ENCODE measurements around the gene SYMPK.

The SYMPK gene

GRCh38 chr19:45824531-45825262 is 38.2 kb downstream of the SYMPK start:
- DNase-seq = peak; percentile 35

DNA sequence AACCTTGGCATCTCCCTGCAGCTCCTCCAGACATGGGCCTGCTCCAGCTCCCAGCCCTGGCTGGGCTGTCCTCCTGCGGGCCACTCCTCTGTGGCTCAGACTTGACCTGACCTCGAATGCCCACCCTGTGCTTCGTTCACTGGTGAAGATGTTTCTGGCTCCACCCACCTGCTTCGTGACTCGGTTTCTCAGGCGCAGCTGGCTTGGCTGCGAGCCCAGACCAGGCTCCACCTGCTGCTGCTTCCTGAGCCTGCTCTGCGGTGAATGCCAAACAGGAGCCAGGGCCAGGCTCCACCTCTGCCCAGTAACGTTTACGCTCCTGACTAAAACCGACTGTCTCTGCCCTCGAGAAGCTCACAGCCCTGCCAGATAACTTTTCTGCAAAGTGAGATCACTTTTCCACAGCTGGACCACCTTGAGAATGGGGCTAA is 38.9 kb downstream of the SYMPK start:
- DNase-seq = peak; percentile 34

- DNase-seq = no peak
Measured at GRCh38 chr19:45823182-45823581, 39.8 kb downstream of the SYMPK start.

DNA sequence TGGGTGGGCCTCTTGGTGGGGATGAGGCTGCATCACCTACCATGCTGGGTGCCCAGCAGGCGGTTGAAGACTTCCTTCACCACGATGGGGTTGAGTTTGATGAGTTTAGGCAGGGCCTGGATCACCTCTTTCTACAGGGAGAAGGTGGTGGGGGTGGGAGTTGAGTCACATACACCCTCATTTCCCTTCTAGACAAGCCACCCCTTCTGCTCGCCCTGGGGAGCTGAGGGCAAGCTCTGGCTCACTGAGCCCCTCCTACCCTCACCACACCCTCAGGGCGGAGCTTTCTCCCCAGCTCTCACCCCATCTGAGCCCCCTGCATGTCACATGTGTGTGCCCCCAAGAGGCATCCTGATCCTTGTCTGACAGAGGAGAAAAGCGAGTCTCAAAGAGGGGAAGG is 40.2 kb downstream of the SYMPK start:
- DNase-seq = no peak

GRCh38 chr19:45821570-45821969 is 41.4 kb downstream of the SYMPK start:
- no peak for DNase-seq

DNA sequence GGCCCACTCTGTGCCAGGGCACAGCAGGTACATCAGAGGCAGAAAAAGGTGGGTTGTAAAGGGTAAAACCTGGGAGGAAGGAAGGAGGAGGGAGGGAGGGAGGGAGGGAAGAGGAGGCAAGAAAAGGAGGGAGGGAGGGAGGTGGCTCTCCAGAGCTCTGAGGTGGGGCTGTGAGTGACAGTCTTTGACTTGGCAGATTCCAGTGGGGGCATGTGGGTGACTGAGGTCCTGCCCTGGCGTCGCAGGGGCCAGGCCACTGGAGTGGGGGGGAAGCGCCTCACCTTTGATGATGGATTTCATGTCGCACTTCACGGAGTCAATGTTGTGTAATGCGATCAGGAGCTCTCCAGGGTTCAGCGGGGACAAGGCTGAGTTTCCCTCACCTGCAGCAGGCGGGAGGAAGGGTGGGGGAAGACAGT is 41.8 kb downstream of the SYMPK start:
- no peak for DNase-seq

DNA sequence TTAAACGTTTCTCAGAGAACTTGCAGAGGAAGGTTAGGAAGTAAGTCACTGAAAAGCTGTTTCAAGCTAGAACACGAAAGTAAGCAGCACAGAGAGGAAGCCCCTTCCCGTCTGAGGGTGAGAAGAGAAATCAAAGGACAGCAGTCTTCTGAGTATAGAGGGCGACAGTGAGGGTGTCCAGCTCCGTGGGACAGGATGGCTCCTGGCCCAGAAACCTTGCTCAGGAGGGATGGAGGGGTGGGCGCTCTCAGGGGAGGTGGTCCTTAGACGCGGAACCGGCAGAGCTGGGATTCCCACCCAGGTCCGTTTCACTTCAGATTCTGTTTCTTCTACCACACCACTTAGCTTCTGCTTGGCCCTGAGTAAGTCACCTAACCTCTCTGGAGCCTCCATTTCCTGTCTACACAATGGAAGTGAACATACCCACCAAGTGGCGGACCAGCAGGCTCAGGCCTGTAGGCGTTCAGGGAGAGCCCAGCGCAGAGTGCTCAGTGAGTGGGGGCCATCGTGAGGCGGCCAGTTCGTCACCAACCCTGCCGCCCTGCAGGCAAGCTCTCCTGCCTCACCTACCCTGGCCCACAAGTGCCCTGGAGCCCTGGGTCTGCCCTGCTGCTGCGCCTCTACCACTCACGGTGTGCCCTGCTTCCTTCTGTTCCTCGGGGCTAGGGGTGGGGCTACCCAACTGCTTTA is 42.4 kb downstream of the SYMPK start:
- DNase-seq = no peak

- DNase-seq = no peak
Measured at GRCh38 chr19:45819769-45820168, 43.2 kb downstream of the SYMPK start.

GRCh38 chr19:45817725-45818301 is 45.1 kb downstream of the SYMPK start:
- no peak for DNase-seq

DNA sequence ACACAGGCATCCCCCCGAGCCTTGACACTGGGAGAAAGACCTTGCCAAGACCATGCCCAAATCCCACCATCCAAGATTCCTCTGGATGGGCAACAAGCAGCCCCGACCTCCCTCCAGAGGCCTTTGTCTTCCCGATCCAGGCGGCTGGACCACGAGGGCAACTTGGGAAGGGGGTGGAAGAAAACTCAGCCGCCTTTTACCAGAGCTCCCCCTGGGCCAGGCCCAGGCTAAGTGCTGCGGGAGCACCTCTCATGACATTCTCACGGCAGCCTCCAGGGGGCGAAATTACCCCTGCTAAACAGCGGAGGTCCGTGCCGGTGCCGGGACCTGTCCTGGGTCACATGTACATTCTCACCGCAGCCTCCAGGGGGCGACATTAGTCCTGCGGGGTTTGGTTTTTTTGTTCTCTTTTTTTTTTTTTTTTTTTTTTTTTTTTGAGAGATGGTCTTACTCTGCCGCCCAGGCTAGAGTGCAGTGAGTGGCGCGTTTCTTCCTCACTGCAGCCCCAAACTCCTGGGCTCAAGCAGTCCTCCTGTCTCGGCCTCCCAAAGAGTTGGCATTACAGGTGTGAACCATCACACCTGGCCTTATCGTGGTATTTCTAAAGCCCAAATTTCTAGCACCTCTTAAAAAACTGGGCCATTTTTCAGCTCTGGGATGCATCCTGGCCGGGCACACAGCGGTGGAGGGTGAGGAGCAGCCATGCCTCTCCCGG is 45.8 kb downstream of the SYMPK start:
- peak; percentile 94 for DNase-seq

DNA sequence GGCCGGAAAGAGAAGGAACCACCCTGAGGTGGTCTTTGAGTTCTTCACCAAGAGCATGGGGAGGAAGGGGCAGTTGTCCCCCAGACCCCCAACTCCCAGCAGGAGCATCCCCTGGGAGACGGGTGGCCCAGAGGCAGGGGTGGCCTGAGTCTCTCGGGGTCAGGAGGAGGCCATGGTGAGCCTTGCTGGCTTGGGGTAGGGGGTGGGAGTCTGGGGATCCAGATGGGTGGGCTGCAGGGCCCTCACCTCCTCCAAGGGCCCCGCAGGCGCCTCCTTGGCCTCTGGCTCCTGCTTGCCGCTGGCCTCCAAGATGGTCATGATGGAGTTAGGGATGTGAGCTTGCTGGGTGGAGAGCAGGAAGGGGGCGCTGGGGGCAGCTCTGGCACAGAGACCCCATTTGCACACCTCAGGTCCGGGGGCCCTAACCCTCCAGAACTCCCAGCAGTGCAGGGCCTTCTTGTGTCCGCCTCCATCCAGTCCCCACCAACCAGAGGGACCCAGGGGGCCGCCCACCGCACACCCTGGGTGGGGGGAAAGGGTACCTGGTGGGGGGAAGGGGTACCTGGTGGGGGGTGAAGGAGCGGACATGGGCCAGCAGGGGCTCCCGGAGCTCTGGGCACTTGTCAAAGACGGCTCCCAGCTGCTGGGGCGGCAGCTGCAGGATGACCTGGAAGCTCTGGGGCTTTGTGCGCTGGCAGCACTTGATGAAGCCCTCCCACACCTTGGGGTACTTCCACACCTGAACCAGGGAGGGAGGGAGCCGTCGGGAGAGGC is 46.5 kb downstream of the SYMPK start:
- DNase-seq = peak; percentile 46

GRCh38 chr19:45815481-45816216 is 47.3 kb downstream of the SYMPK start:
- peak; percentile 70 for DNase-seq

GRCh38 chr19:45814851-45815480 is 48.0 kb downstream of the SYMPK start, which contains the start of gene RSPH6A:
Gene RSPH6A (minus strand): TSS chr19:45815308. CDS start chr19:45815176, 132 bp downstream.
- no peak for DNase-seq

DNA sequence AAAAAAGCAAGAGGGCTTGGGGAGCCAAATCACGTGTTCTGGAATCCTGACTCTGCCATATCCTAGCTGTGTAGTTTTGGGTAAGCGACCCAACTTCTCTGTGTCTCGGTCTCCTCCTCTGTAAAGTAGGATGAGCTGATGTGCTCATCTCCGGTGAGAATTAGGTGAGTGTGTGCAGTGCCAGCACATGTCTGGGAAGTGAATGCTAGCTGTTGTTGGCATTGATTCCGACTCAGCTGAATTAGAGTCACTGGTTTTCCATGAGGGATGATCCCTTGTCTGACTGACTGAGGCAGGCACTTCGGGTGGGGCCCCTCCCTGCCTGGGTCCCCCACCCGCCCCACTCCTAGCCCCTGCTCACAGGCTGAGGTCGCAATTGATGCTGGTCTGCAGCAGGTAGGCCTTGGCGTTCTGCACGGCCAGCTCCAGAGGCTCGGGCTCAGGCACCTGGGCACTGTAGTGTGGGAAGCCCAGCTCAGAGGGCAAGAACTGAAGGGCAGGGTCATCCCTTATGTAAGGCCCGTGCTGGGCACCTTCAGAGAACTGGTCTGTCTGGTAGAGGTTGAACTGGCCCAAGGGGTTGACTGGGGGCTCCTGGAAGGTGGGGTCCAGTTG is 48.7 kb downstream of the SYMPK start:
- DNase-seq = no peak

DNA sequence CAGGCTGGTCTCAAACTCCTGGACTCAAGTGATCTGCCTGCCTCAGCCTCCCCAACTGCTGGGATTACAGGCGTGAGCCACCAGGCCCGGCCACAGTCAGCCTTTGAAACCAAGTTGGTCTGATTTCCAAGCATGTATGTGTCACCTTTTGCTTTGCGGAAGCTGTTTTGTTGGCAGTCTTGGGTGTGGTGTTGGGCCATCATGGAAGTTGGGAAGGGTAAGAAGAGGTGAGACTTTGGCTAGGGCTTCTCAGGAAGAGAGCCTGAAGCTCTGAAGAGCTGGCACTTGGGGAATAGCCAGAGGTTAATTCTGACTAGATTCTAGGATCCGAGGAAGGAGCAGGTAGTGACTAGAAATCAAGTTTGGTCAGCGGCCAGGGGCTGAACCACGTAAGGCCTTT is 50.6 kb downstream of the SYMPK start:
- DNase-seq = no peak

DNA sequence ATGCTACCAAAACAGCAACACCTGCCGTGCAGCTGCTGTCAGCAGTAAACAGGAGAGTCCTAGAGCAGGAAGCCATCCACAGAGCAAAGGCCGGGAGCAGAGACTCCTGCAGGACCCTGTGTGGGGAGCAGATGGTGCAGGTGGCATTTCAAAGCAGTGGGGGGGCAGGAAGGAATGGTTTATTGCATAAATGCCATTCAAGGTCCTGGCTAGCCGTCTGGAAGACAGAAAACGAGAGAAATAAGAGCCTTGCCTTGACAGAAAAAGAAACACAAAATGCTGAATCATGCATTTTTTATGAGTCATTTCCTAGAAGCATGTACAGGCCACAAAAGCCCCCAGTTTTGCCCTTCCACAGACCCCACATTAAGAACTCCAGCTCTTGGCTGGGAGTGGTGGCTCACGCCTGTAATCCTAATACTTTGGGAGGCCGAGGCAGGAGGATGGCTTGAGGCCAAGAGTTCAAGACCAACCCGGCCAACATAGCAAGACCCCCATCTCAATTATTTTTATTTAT is 53.2 kb downstream of the SYMPK start:
- no peak for DNase-seq

DNA sequence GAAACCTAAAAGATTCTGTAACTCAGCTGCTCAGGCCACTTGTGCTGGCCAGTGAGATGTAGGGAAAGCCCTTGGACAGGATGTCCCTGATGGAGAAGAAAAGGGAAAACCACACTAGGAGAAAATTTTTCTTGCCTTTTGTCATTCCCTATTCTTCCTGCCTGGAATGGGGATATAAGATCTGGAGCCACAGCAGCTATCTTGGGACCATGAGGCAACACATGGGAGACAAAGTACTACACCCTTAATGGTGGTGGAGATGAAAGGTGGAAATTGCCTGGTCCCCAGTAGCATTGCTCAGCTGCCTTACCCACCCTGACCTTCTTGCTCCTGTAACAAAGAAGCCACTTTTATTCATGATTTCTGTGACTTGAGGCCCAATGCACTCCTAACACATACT is 57.2 kb downstream of the SYMPK start:
- no peak for DNase-seq

DNA sequence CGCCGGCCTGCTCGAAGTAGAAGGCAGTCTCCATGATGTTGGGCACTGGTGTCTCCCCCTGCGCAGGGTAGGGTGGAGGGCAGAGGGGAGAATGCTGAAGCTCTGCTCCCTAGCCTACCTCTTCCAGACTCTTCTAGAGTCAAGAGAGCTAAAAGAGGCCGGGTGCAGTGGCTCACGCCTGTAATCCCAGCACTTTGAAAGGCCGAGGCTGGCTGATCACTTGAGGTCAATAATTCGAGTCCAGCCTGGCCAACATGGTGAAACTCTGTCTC is 58.1 kb downstream of the SYMPK start:
- DNase-seq = no peak

GRCh38 chr19:45804140-45804958 is 58.6 kb downstream of the SYMPK start:
- no peak for DNase-seq

DNA sequence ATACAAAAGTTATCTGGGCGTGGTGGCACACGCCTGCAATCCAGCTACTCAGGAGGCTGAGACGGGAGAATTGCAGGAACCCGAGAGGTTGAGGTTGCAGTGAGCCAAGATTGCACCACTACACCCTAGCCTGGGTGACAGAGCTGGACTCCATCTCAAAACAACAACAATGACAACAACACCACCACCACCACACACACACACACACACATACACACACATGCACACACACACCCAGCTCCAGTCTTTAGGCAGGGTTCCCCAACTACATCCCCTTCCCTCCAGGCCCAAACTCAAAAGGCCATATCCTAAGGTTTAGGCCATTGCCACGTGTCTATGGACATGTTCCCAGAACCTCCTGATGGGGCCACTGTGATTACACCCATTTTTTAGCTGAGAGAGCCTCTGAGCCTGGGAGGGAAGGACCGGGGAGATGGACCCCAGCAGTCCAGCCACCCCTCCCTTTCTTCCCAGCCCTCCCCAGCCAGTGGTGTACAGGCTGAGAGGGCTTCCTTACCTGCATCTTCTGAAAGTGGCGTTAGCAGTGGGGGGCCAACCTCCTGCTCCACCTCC is 61.3 kb downstream of the SYMPK start:
- no peak for DNase-seq

Measured in right forelimb (tissue), 1 donor.